ENCODE results near the gene ARHGAP15.

DNA sequence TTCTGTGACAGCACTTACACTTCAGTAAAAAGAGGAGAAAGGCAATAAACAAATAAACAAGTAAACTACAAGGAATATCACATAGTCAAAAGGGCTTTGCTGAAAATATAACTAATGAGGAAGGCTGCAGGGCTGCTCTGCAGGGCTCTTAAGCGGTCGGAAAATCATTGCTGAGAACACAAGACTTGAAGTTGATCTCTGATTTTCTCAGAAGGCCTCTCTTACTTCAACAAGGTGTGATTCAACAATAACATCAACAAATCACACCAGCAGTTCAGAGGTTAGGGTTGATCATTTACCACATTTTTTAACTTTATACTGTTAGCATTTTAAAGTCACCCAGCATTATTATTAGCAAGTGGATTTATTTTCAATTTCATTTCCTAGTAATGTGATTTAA is 215.6 kb downstream of the ARHGAP15 start:
- TF ChIP-seq, protein P1, sequence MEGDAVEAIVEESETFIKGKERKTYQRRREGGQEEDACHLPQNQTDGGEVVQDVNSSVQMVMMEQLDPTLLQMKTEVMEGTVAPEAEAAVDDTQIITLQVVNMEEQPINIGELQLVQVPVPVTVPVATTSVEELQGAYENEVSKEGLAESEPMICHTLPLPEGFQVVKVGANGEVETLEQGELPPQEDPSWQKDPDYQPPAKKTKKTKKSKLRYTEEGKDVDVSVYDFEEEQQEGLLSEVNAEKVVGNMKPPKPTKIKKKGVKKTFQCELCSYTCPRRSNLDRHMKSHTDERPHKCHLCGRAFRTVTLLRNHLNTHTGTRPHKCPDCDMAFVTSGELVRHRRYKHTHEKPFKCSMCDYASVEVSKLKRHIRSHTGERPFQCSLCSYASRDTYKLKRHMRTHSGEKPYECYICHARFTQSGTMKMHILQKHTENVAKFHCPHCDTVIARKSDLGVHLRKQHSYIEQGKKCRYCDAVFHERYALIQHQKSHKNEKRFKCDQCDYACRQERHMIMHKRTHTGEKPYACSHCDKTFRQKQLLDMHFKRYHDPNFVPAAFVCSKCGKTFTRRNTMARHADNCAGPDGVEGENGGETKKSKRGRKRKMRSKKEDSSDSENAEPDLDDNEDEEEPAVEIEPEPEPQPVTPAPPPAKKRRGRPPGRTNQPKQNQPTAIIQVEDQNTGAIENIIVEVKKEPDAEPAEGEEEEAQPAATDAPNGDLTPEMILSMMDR (IDR thresholded peaks at IDR 0.05): no peak
- no peak for TF ChIP-seq POLR2A (IDR thresholded peaks at IDR 0.05)
